ENCODE data around the gene TBC1D24.

The TBC1D24 gene

GRCh38 chr16:2497695-2498484 lies 23.0 kb downstream of the TBC1D24 start:
- no peak for ATAC-seq
- TF ChIP-seq PATZ1 (CRISPR knock-in tag; IDR thresholded peaks at IDR 0.05; ENCODE audit: borderline replicate concordance), result no peak
- no peak for TF ChIP-seq RARB (CRISPR knock-in tag; IDR thresholded peaks at IDR 0.05)
- TF ChIP-seq ZNF565 (CRISPR knock-in tag; conservative IDR thresholded peaks at IDR 0.05; ENCODE audit: low read depth), result no peak
- no peak for TF ChIP-seq TOX (CRISPR knock-in tag; IDR thresholded peaks at IDR 0.05; ENCODE audit: borderline replicate concordance)
- no peak for TF ChIP-seq CREB5 (CRISPR knock-in tag; IDR thresholded peaks at IDR 0.05; ENCODE audit: low read depth)
- TF ChIP-seq ZNF8 (CRISPR knock-in tag; IDR thresholded peaks at IDR 0.05), result no peak
- no peak for TF ChIP-seq ISL1 (CRISPR knock-in tag; IDR thresholded peaks at IDR 0.05)
- no peak for TF ChIP-seq ZNF70 (CRISPR knock-in tag; IDR thresholded peaks at IDR 0.05)
- no peak for TF ChIP-seq ARNTL (CRISPR knock-in tag; IDR thresholded peaks at IDR 0.05; ENCODE audit: borderline replicate concordance, low read depth)
- TF ChIP-seq GLIS3 (CRISPR knock-in tag; IDR thresholded peaks at IDR 0.05), result no peak
- no peak for TF ChIP-seq ZFP30 (CRISPR knock-in tag; IDR thresholded peaks at IDR 0.05)
- TF ChIP-seq ZC3H10 (CRISPR knock-in tag; IDR thresholded peaks at IDR 0.05), result no peak
- no peak for TF ChIP-seq TSHZ2 (CRISPR knock-in tag; IDR thresholded peaks at IDR 0.05)
- TF ChIP-seq CSRNP3 (CRISPR knock-in tag; IDR thresholded peaks at IDR 0.05), result no peak
- no peak for TF ChIP-seq CSDC2 (CRISPR knock-in tag; IDR thresholded peaks at IDR 0.05)
- TF ChIP-seq POU6F1 (CRISPR knock-in tag; IDR thresholded peaks at IDR 0.05; ENCODE audit: borderline replicate concordance, low read depth), result no peak
- TF ChIP-seq ZFP3 (CRISPR knock-in tag; IDR thresholded peaks at IDR 0.05), result no peak
- TF ChIP-seq ESRRG (CRISPR knock-in tag; IDR thresholded peaks at IDR 0.05), result no peak
- TF ChIP-seq TCF4 (CRISPR knock-in tag; IDR thresholded peaks at IDR 0.05; ENCODE audit: borderline replicate concordance), result no peak

- no peak for ATAC-seq
- TF ChIP-seq BACH2 (CRISPR knock-in tag; IDR thresholded peaks at IDR 0.05; ENCODE audit: borderline replicate concordance) (no peak), ZNF8 (CRISPR knock-in tag; IDR thresholded peaks at IDR 0.05) (no peak), ZFP30 (CRISPR knock-in tag; IDR thresholded peaks at IDR 0.05) (no peak), PPARA (CRISPR knock-in tag; IDR thresholded peaks at IDR 0.05; ENCODE audit: borderline replicate concordance) (no peak), GLIS3 (CRISPR knock-in tag; IDR thresholded peaks at IDR 0.05) (no peak), CREB5 (CRISPR knock-in tag; IDR thresholded peaks at IDR 0.05; ENCODE audit: low read depth) (no peak), ZNF70 (CRISPR knock-in tag; IDR thresholded peaks at IDR 0.05) (no peak), RARB (CRISPR knock-in tag; IDR thresholded peaks at IDR 0.05) (no peak), SNAI2 (CRISPR knock-in tag; IDR thresholded peaks at IDR 0.05) (no peak), ISL1 (CRISPR knock-in tag; IDR thresholded peaks at IDR 0.05) (no peak), ZNF565 (CRISPR knock-in tag; conservative IDR thresholded peaks at IDR 0.05; ENCODE audit: low read depth) (no peak), CSRNP3 (CRISPR knock-in tag; IDR thresholded peaks at IDR 0.05) (no peak), POU6F1 (CRISPR knock-in tag; IDR thresholded peaks at IDR 0.05; ENCODE audit: borderline replicate concordance, low read depth) (no peak), TCF4 (CRISPR knock-in tag; IDR thresholded peaks at IDR 0.05; ENCODE audit: borderline replicate concordance) (no peak), ARNTL (CRISPR knock-in tag; IDR thresholded peaks at IDR 0.05; ENCODE audit: borderline replicate concordance, low read depth) (no peak), CSDC2 (CRISPR knock-in tag; IDR thresholded peaks at IDR 0.05) (no peak), TOX (CRISPR knock-in tag; IDR thresholded peaks at IDR 0.05; ENCODE audit: borderline replicate concordance) (no peak)
Measured at GRCh38 chr16:2498531-2499253, 23.8 kb downstream of the TBC1D24 start.

All from SK-N-SH treated with all-trans-retinoic acid at 6 μM for 48 hours (cell line).